Fibroblast of upper back skin (primary cell): ENCODE results near the gene PSD2.
"Not testable (repeated sequence)": the region's sequence is repeated elsewhere in the genome, so short reads cannot be mapped to it uniquely, and the experiment has no call there.

Source experiments
- DNase-seq: peaks from one replicate; pipeline ENCODE4 v3.0.0-alpha.2; 2013

PSD2 gene

DNA sequence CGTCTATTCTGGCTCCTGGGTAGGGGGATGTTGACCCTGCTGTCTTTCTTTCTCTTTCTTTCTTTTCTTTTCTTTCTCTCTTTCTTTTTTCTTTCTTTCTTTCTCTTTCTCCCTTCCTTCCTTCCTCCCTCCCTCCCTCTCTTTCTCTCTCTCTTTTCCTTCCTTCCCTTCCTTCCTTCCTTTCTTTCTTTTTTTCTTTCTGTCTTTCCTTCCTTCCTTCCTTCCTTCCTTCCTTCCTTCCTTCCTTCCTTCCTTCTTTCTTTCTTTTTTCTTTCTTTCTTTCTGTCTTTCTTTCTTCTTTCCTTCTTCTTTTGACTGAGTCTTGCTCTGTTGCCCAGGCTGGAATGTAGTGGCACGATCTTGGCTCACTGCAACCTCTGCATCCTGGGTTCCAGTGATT lies 3.0 kb upstream of the PSD2 start:
- DNase-seq, result not testable (repeated sequence)

DNA sequence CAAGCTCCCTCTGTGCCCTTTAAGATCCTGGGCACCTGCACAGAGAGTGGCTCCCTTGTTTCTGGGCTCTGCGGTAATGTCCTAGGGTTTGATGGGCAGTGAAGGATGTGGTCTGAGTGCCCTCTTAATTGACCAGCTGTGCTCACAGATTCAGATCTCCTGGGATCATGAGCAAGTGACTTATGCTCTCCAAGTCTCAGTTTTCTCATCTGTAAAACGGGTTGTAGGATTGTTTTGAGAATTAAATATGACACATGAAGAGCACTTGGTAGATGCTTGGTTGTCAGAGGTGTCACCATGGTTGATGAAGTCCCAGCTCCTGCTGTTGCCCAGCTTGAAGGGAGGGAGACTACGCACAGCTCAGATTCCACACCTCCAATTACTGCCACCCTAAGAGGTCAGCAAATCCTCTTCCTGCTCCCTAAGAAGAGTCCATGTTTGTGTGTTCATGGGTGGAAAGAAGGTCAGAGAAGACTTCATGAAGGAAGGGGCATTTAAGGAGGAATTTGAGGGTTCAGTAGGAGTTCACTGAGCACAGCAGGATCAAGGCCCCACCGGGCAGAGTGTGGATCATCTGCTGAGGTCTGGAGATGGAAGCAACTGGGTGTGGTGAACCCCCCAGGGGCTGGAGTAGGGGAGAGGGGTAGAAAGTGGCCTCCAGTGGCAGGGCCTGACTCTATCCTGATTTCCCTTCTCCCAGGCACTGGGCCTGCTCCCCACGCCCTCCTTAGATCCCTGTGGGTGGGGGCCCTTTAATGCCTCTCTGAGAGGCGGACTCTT lies 1.4 kb upstream of the PSD2 start:
- DNase-seq, result no peak

DNA sequence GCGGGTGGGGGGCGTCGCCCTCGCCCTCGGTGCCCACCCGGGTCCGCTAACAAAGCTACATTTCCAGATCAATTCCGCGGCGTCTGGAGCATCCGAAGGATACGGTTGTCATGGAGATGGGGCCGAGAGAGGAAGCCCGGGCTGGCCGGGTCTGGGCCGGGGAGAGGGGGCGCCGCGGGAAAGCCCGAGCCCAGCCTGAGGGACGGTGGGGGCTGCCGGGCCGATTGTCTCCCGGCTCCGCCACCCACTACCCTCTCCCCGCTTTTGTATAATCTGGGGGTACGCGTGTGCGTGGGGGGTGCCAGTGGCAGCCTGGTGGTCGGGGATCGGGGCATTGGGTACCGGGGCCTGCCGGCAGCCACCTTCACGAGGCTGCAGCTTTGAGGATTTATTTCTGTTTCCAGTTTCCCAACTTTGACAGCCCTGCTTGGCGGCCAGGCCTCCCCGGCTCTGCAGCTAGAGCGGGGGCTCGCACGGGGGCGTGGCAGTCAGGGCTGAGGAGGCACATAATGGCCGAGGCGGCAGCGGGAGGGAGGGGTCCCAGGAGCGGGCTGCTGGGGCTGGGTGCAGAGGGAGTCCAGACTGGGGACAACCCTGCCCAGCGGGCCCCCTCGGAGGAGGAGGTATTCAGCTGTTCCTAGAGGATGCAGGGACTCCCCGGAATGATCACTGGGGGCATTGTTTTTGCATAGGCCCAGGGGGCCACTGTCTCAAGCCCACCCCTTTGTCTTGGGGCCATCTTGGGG lies 626 bp downstream of the PSD2 start:
- no peak for DNase-seq

DNA sequence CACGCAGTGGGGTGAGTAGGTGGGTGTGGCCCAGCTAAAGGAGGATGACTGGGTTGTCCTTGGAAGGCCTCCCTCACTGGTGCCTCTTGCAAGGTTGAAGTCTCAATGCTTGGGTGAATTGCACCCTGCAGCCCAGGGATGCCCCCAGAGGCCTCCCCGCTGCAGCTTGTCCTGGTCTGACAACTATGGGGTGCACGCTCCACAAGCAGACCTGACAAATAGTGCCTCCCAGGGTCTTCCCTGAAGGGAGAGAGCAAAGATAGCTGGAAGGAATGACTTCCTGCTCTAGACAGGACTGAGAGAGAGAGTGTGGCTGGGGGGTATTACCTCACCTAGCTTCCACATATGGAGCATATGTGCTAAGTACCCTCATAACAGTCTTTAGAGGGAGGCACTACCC lies 1.7 kb downstream of the PSD2 start:
- DNase-seq, result no peak

GRCh38 chr5:139797856-139798510 lies 2.4 kb downstream of the PSD2 start:
- no peak for DNase-seq

GRCh38 chr5:139798883-139799282 lies 3.3 kb downstream of the PSD2 start:
- no peak for DNase-seq

DNA sequence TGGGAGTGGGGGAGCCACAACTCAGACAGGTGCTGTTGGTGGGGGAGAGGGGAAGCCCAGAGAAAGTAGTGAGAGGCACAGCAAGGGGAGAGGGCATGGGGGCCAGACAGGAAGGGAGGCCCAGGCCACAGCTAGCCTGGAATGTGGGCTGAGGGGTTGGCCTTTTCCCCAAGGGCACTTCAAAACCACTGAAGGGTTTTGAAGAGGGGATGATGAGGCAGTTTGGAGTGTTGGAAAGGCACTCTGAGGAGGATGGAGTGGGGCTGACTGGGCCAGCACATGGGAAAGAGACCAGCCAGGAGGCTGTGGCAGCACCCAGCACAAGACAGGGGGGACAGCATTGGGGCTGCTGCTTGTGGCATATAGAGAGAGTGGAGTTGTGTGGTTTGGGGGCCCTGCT lies 3.8 kb downstream of the PSD2 start:
- no peak for DNase-seq

DNA sequence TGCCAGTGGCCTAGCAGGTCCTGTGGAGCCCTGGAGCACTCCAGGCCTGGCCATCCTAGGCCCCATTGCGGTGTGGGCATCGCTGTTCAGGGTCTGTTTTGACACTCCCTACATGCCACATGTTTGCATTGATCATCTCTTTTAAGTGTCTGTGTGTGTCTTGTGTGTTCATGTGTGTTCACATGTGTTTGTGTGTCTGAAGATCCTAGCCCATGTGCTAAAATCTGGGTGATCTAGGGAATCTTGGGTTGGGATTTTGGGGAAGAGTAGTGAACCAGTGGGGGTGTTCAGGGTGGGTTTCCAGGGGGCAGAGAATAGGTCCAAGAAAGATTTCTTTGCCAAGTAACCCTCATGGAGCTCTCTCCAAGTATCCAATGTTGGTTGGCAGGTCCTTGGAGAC lies 8.4 kb downstream of the PSD2 start:
- no peak for DNase-seq

DNA sequence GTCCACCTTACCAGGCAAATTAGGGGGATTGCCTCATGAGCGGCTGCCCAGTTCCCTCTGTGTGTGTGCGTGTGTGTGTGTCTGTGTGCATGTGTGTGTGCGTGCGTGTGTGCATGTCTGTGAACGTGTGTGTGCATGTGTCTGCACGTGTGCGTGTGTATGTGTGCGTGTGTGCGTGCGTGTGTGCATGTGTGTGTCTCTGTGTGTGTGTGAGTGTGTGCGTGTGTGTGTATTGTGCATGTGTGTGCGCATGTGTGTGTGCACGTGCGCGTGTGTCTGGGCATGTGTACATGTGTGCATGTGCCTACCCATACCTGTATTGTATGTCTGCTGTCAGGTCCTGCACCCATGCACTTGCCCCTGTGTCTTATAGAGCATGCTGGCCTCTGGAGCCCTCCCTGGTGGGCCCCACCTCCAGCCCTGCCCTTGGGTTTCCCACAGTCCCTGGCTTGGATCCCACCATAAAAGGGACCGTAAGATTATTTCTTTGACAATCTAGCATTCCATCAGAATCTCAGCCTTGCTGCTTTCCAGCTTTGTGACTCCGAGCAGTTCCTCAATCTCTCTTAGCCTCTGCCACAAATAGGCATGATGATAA lies 9.3 kb downstream of the PSD2 start:
- DNase-seq, result no peak

GRCh38 chr5:139805545-139805944 lies 9.9 kb downstream of the PSD2 start:
- DNase-seq, result no peak

DNA sequence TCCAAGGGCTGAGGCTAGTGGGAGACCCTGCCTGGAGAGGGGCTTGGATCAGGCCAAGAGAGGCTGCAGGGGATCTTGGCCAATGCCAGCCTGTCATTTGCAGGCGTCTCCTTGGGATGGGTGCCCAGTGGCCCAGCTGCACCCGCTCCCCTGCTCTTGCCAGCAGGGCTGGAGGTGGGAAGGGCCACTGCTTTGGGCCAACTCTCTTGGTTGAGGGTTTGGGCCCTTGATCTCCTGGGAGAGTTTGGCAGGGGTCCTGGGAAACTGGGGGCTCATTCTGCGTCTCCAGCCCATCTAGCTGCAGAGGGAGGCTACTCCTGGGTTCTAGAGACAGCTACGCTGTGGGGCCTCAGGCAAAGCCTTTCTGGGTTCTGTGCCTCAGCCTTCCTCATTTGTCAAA lies 10.5 kb downstream of the PSD2 start:
- DNase-seq, result no peak

DNA sequence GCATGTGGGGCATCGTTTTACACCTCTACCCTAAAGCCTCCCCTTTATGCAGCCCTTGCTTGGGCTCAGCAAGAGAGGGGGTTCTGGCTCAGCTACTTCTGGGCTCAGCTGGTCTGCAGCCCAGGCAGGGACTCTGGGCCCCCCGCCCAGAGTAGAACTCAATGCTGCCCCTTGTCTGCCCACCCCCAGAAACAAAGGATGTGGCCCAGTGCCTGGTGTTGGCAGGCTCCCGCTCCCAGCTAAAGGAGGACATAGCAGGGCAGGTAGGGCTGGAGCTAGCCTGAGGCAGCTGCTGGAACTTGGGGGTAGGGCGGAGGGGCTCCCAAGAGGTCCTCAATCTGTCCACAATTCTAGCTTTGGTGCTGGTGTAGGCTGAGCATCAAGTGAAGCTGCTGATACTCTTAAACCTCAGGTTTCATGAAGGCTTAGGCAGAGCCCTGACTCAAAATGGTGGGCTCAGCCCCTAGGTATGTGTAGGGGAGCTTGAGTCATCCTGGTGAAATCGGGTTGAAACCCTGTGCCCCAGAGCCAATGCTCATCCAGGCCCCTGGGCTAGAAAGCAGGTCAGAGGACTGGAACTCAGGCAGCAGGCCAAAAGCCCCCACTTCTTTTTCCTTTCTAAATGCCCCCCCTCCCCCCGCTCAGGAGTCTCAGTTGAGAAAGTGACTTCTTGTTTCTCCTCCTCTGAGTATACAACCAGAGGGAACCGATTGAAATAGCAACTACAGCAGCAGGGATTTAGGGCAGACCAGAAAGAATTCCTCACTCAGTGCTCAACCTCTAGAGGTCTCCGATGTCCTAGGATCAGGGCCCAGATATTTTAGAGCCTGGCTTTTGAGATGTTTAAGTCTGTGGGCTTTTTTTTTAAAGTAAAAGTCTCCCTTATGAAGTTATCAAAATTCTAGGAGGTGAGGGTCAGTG lies 11.4 kb downstream of the PSD2 start:
- DNase-seq, result no peak

- DNase-seq, result no peak
Observed at GRCh38 chr5:139807647-139808030, 12.0 kb downstream of the PSD2 start.

GRCh38 chr5:139808481-139809330 lies 13.1 kb downstream of the PSD2 start:
- DNase-seq, result peak; percentile 37

- DNase-seq, result no peak
Observed at GRCh38 chr5:139809331-139809810, 13.8 kb downstream of the PSD2 start.

GRCh38 chr5:139810341-139811273 lies 15.0 kb downstream of the PSD2 start:
- DNase-seq, result no peak

GRCh38 chr5:139811274-139811607 lies 15.6 kb downstream of the PSD2 start:
- DNase-seq, result no peak

DNA sequence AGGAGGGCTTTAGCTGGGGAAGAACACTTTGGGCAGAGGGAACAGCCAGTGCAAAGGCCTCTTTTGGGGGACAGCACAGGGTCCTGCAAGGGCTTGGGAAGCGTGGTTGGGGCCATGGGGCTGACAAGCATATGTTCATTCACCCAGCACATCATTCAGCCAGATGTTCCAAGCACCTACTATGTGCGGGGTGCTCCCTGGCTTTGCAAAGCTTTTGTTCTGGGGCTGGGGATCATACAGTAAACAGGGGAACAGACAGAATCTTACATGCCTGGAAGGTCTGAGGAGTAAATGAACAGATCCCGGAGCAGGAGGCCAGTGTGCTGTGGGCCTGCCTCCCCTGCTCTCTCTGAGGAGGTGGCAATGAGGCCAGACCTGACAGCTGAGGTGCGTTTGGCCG lies 16.7 kb downstream of the PSD2 start:
- DNase-seq, result no peak

DNA sequence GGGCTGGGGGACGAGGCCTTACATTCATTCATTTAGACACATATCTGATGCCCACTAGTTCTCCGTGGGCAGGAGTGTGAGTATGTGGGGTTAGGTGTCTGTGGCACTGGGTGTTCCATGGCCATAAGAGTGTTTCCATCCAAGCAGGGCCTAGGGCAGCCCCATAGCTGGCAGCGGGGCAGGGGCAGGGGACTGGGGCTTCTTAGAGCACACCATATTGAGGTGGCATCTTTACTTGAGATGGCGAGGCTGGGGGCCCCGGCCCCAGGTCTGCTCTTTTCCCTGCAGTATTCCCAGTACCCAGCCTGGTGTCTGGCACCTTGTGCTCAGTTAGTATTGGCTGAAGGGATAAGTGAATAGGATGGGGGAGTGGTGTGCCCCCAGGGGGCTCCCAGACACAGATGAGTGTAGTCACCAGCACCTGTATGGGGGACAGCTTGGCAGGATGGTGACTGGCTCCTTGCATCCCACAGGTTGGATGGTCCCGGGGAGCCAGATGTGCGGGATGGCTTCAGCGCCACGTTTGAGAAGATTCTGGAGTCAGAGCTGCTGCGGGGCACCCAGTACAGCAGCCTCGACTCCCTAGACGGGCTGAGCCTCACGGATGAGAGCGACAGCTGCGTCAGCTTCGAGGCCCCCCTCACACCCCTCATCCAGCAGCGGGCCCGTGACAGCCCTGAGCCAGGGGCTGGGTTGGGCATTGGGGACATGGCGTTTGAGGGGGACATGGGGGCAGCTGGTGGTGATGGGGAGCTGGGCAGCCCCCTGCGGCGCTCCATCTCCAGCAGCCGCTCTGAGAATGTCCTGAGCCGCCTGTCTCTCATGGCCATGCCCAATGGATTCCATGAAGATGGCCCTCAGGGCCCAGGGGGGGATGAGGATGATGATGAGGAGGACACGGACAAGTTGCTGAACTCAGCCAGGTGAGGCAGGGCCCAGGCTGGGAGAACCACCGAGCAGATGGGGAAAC lies 17.5 kb downstream of the PSD2 start:
- no peak for DNase-seq
